GM12878 (cell line): Measurements from ENCODE around the gene NLRC3. TPM values are rescaled to one million over a fixed set of nuclear protein-coding genes. Genes with fewer than 3 reads are reported as not detected.

Source experiments
- ATAC-seq: fragments of 200-7000 bp; cut with Tn5 transposase; 3 replicates; pipeline ENCODE4 v1.9.1; 2020; ENCODE audit warnings: mild to moderate bottlenecking, moderate library complexity
- BruUV-seq: library from RNA; stranded (reverse); fragments of 400-500 nt; replicated peaks from 2 replicates; lab custom pipeline; 2021; lab: Mats Ljungman, UMichigan
- CTCF ChIA-PET: fragments of 300-600 bp; sonication (Branson Sonifier 250); formaldehyde crosslinking; extraction: SDS; loops from one replicate; lab custom pipeline; 2021; ENCODE audit warnings: inconsistent platforms; lab: Yijun Ruan, JAX
- POLR2A ChIA-PET: fragments of 350-600 bp; formaldehyde crosslinking; extraction: SDS; loops from one replicate; lab custom pipeline; 2021; ENCODE audit warnings: inconsistent platforms; lab: Charles Lee
- RAD21 ChIA-PET: fragments of 300-600 bp; sonication (Branson Sonifier 250); formaldehyde crosslinking; loops from one replicate; lab custom pipeline; 2023; ENCODE audit warnings: antibody characterized with exemption; ENCODE audit not compliant: unreplicated experiment; lab: Charles Lee
- SMC1A ChIA-PET: fragments of 300-600 bp; sonication (Branson Sonifier 250); formaldehyde crosslinking; loops from one replicate; lab custom pipeline; 2023; ENCODE audit not compliant: unreplicated experiment, uncharacterized antibody; lab: Charles Lee
- DNase-seq: peaks from one replicate; pipeline ENCODE4 v3.0.0-alpha.2; 2011; ENCODE audit warnings: low read depth, low spot score
- FAIRE-seq: peaks from 3 replicates; lab custom pipeline; 2011; peaks lifted over from hg19 to GRCh38; lab: Jason Lieb, UNC
- H2AFZ ChIP-seq: 2 replicates; pipeline ENCODE4 v1.6.0; 2011; ENCODE audit warnings: low read depth, low read length, control low read depth; ENCODE audit not compliant: control insufficient read depth
- H3K27ac ChIP-seq: 2 replicates; pipeline ENCODE4 v1.5.1; 2011; ENCODE audit warnings: control low read depth; ENCODE audit not compliant: control insufficient read depth, insufficient read depth
- H3K27me3 ChIP-seq, 2 experiments: replicated peaks in 1 of 2; 2 replicates each; pipeline versions ENCODE4 v1.6.0 to v1.6.1; 2011; ENCODE audit warnings: low read length in 1 of 2; ENCODE audit not compliant: control insufficient read depth in 2 of 2, insufficient read depth in 2 of 2
- H3K36me3 ChIP-seq, 2 experiments: 2 replicates each; pipeline ENCODE4 v1.5.1; 2011; ENCODE audit warnings: low read length in 1 of 2; ENCODE audit not compliant: control insufficient read depth in 2 of 2, insufficient read depth in 2 of 2
- H3K4me1 ChIP-seq: 2 replicates; pipeline ENCODE4 v1.6.1; 2011; ENCODE audit warnings: mild to moderate bottlenecking, low read length, moderate library complexity, mixed read lengths; ENCODE audit not compliant: control insufficient read depth, insufficient read depth
- H3K4me2 ChIP-seq: 2 replicates; pipeline ENCODE4 v1.6.0; 2011; ENCODE audit warnings: control low read depth; ENCODE audit not compliant: control insufficient read depth, insufficient read depth
- H3K4me3 ChIP-seq: fragments of 200-600 bp; sonication (generic); 2 replicates; pipeline ENCODE4 v1.5.1; 2016
- H3K79me2 ChIP-seq: 2 replicates; pipeline ENCODE4 v1.6.0; 2011; ENCODE audit warnings: low read length; ENCODE audit not compliant: control insufficient read depth, insufficient read depth
- H3K9ac ChIP-seq: 2 replicates; pipeline ENCODE4 v1.8.0; 2011; ENCODE audit warnings: low read length, control low read depth, mixed read lengths; ENCODE audit not compliant: control insufficient read depth, insufficient read depth
- H3K9me3 ChIP-seq: replicated peaks from 3 replicates; pipeline ENCODE4 v1.5.1; 2011; ENCODE audit warnings: mild to moderate bottlenecking, low read length; ENCODE audit not compliant: control insufficient read depth, insufficient read depth
- H4K20me1 ChIP-seq: 2 replicates; pipeline ENCODE4 v1.6.0; 2011; ENCODE audit not compliant: control insufficient read depth, insufficient read depth
- ASH2L ChIP-seq: fragments of 300-600, 200-600 bp; sonication (generic); IDR thresholded peaks from 2 replicates; pipeline ENCODE4 v1.6.1; 2017; ENCODE audit warnings: low read depth, mild to moderate bottlenecking, borderline replicate concordance
- CBX3 ChIP-seq: fragments of 200-600 bp; sonication (generic); IDR thresholded peaks from 2 replicates; pipeline ENCODE4 v1.6.1; 2016; ENCODE audit warnings: low read depth, borderline replicate concordance
- DPF2 ChIP-seq: fragments of 450-650 bp; IDR thresholded peaks from 2 replicates; pipeline ENCODE4 v1.6.1; 2017; ENCODE audit warnings: mild to moderate bottlenecking
- ETV6 ChIP-seq, 2 experiments: fragments of 450-650 bp in 1 of 2; IDR thresholded peaks in 1 of 2; conservative IDR thresholded peaks in 1 of 2; 2 replicates each; pipeline ENCODE4 v1.6.1; 2014; ENCODE audit warnings: antibody characterized with exemption in 1 of 2, borderline replicate concordance in 1 of 2, low read depth in 1 of 2, mild to moderate bottlenecking in 1 of 2, moderate library complexity in 1 of 2
- HDGF ChIP-seq: fragments of 450-650 bp; IDR thresholded peaks from 2 replicates; pipeline ENCODE4 v1.6.1; 2016; ENCODE audit warnings: antibody characterized with exemption
- RBBP5 ChIP-seq: fragments of 200-600 bp; sonication (generic); conservative IDR thresholded peaks from 2 replicates; pipeline ENCODE4 v1.6.1; 2016
- RFX5 ChIP-seq: IDR thresholded peaks from 2 replicates; pipeline ENCODE4 v1.6.1; 2011; ENCODE audit warnings: low read depth, low read length, improper control_type of control experiment
- SPI1 ChIP-seq: IDR thresholded peaks from 2 replicates; pipeline ENCODE4 v1.6.1; 2011; ENCODE audit warnings: low read depth, mild to moderate bottlenecking, low read length, moderate library complexity, borderline replicate concordance; ENCODE audit not compliant: insufficient read depth
- SRF ChIP-seq, 2 experiments: IDR thresholded peaks; 2 replicates each; pipeline ENCODE4 v1.6.1; 2011; ENCODE audit warnings: low read depth in 2 of 2, low read length in 2 of 2, mild to moderate bottlenecking in 1 of 2, moderate library complexity in 1 of 2
- WGBS: methylation state at CpG from one replicate; pipeline ENCODE4 v1.1.6; 2016; ENCODE audit warnings: low lambda C conversion rate; ENCODE audit not compliant: insufficient replicate concordance, insufficient coverage; ENCODE audit errors: missing lambda C conversion rate; 5-methylcytosine and 5-hydroxymethylcytosine counted together
- in situ Hi-C: fragments of 300-500 bp; cut with MboI; formaldehyde crosslinking; loops from 9 replicates; pipeline ENCODE4 v1.14.3; 2018; ENCODE audit warnings: mixed read lengths
- intact Hi-C: fragments of 100-400 bp; cut with micrococcal nuclease; formaldehyde crosslinking; loops from one replicate; pipeline ENCODE4 v1.14.2; 2022; ENCODE audit not compliant: unreplicated experiment
- polyA plus RNA-seq, 11 experiments: library from polyadenylated mRNA; depleted of rRNA in 4 of 11; unstranded in 6 of 11; stranded (reverse) in 5 of 11; fragments of >200 nt; fragmentation: Nextera tagmentation in 4 of 11; fragmentation: Illumina TruSeq in 1 of 11; extraction: Ambion mirVana in 4 of 11; extraction: Trizol in 1 of 11; gene quantifications; 1 replicate in 1 of 11; 2 replicates in 10 of 11; pipeline versions ENCODE4 v1.2.1 to v1.2.3, GENCODE V29; 2011 to 2016; ENCODE audit warnings: inconsistent platforms in 2 of 11, missing spikeins in 2 of 11, low read depth in 1 of 11
- total RNA-seq, 4 experiments: library from RNA; depleted of rRNA in 3 of 4; stranded (reverse); fragments of >200 nt in 3 of 4; fragmentation: Illumina TruSeq in 1 of 4; extraction: Trizol in 1 of 4; gene quantifications; 2 replicates each; pipeline versions ENCODE4 v1.2.1 to v1.2.3, GENCODE V29; 2013 to 2021

NLRC3 gene
- total and polyA plus RNA-seq, 10 of the 15 experiments (the other 5 are each of a cell fraction or from before 2014, with no cell fraction given): 2.2 to 17.8 (median 7.6) TPM

DNA sequence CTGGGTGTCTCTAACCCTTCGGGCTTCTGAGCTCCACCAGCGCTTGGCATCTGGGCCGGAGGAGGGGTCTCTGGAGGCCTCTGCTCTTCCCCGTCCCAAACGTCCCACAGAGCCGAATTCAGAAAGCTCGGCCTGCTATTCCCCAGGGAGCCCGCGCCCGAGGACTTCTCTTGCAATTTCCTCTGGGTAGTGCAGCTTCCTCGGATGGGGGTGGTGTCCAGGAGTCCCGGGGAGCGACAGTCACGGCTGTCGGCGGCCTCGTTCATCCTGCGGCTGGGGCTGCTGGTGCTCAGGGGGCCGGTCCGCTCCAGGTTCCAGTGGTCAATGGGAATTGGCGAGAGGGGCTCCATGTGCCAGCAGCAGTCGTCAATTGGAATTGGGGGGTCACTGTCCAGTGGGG, 11.8 kb upstream of the NLRC3 start:
- SMC1A ChIA-PET: interaction anchor here (2.0 kb wide), 1 partner anchor 18 kb away, joined by 5 read pairs; no protein-coding TSS in a partner anchor
- Histone ChIP-seq H4K20me1 (no peaks in the 10 kb centered on the region), H3K9me3 (no peaks in the 10 kb centered on the region), H3K27me3 (no peaks in the 10 kb centered on the region), H3K79me2 (no peaks in the 10 kb centered on the region), H3K4me2 (no peak overlapping the region), H3K27ac (no peak overlapping the region), H3K9ac (no peak overlapping the region), H2AFZ (no peak overlapping the region), H3K4me1 (peaks cover 11% of the 10 kb centered on the region), H3K4me3 (no peak overlapping the region), H3K36me3 (peaks cover 0 to 3% of the 10 kb centered on the region in 2 experiments; a peak in 1 of 4 replicates)
- intact Hi-C loops: no loop called here
- DNase-seq (no peak), ATAC-seq (no peak), FAIRE-seq (no peak)
- no TSS peak for BruUV-seq
- RAD21 ChIA-PET: interaction anchor here (0.6 kb wide), 1 partner anchor 462 kb away, joined by 3 read pairs; no protein-coding TSS in a partner anchor
- 91% methylated on average over 22 of the region's 22 CpGs for WGBS
- in situ Hi-C loops: no loop called here
- no peak for TF ChIP-seq SPI1
- no peak for TF ChIP-seq HDGF
- no peak for TF ChIP-seq RBBP5
- no peak for TF ChIP-seq ASH2L
- no peak for TF ChIP-seq DPF2
- TF ChIP-seq ETV6 (conservative IDR thresholded peaks at IDR 0.05 in 1 of 2, IDR thresholded peaks at IDR 0.05 in 1 of 2; ENCODE audit: borderline replicate concordance in 1 of 2, low read depth in 1 of 2): no peak
- no peak for TF ChIP-seq CBX3
- no peak for TF ChIP-seq RFX5
- no peak for TF ChIP-seq SRF (IDR thresholded peaks at IDR 0.05; ENCODE audit: low read depth in 2 of 2, low read length in 2 of 2)
- CTCF ChIA-PET: no interaction called here
- POLR2A ChIA-PET: interaction anchor here (0.6 kb wide), 1 partner anchor 489 kb away, joined by 4 read pairs; no protein-coding TSS in a partner anchor
